HL-60 (cell line): ENCODE measurements around the gene GABRB1.

Experiments used
- DNase-seq, 2 experiments: peaks; one replicate each; pipeline ENCODE4 v3.0.0-alpha.2; 2010 to 2020; ENCODE audit warnings: low read depth in 1 of 2, low spot score in 1 of 2
- H3K27ac ChIP-seq: fragments of 250-450 bp; sonication (Bioruptor Pico); replicated peaks from 2 replicates; pipeline ENCODE4 v1.5.1; 2020; ENCODE audit warnings: mild to moderate bottlenecking, moderate library complexity
- H3K27me3 ChIP-seq: fragments of 250-450 bp; sonication (Bioruptor Pico); 2 replicates; pipeline ENCODE4 v1.5.1; 2021; ENCODE audit warnings: mild to moderate bottlenecking, moderate library complexity; ENCODE audit not compliant: insufficient read depth, poor library complexity, severe bottlenecking
- H3K4me3 ChIP-seq: replicated peaks from 2 replicates; pipeline ENCODE4 v1.5.1; 2011; ENCODE audit warnings: mild to moderate bottlenecking, control low read depth, low read length; ENCODE audit not compliant: insufficient read depth
- GABPA ChIP-seq: IDR thresholded peaks from 2 replicates; pipeline ENCODE4 v1.6.1; 2012; ENCODE audit warnings: low read depth
- POLR2AphosphoS5 ChIP-seq: IDR thresholded peaks from 2 replicates; pipeline ENCODE4 v1.6.1; 2012; ENCODE audit warnings: low read depth
- REST ChIP-seq: IDR thresholded peaks from 2 replicates; pipeline ENCODE4 v1.6.1; 2012; ENCODE audit warnings: low read depth; ENCODE audit not compliant: insufficient replicate concordance
- SPI1 ChIP-seq: IDR thresholded peaks from 2 replicates; pipeline ENCODE4 v1.6.1; 2012; ENCODE audit warnings: low read depth, mild to moderate bottlenecking, borderline replicate concordance
- TF ChIP-seq, protein P1 (sequence below): IDR thresholded peaks from one replicate; pipeline ENCODE4 v1.5.1; 2011; ENCODE audit warnings: low read length, control low read depth, inconsistent platforms; ENCODE audit not compliant: insufficient read depth

Gene GABRB1

GRCh38 chr4:47235721-47236120 is 204.4 kb downstream of the GABRB1 start:
- Histone ChIP-seq H3K27me3 (no peaks in the 10 kb centered on the region), H3K4me3 (no peak overlapping the region), H3K27ac (no peak overlapping the region)
- DNase-seq, result no peak
- TF ChIP-seq SPI1 (no peak), POLR2AphosphoS5 (no peak), GABPA (no peak), REST (no peak)
- TF ChIP-seq, protein P1, sequence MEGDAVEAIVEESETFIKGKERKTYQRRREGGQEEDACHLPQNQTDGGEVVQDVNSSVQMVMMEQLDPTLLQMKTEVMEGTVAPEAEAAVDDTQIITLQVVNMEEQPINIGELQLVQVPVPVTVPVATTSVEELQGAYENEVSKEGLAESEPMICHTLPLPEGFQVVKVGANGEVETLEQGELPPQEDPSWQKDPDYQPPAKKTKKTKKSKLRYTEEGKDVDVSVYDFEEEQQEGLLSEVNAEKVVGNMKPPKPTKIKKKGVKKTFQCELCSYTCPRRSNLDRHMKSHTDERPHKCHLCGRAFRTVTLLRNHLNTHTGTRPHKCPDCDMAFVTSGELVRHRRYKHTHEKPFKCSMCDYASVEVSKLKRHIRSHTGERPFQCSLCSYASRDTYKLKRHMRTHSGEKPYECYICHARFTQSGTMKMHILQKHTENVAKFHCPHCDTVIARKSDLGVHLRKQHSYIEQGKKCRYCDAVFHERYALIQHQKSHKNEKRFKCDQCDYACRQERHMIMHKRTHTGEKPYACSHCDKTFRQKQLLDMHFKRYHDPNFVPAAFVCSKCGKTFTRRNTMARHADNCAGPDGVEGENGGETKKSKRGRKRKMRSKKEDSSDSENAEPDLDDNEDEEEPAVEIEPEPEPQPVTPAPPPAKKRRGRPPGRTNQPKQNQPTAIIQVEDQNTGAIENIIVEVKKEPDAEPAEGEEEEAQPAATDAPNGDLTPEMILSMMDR, result no peak

- DNase-seq, result no peak
- Histone ChIP-seq H3K27me3 (no peaks in the 10 kb centered on the region), H3K4me3 (no peak overlapping the region), H3K27ac (no peak overlapping the region)
- TF ChIP-seq, protein P1, result no peak
- TF ChIP-seq SPI1 (no peak), POLR2AphosphoS5 (no peak), GABPA (no peak), REST (no peak)
These were observed 207.3 kb downstream of the GABRB1 start for GRCh38 chr4:47238667-47239066.

DNA sequence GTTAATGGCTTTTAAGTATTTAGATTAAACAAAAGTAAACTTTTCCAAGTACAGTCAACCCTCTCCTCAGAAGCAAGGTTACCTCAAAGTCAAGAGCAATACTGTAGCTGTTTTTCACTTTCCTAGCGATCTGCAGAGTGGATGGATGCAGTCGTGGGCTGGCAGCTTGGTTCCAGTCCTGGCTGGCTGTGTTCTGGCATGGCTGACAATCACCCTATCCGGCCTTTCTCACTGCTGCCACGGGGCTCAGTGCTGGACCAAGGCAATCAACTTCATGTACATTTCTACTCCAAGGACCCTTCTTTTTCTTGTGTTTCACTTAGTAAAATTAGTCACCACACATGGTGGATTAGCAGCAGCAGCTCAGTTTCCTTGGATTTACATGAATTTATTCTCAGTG is 208.3 kb downstream of the GABRB1 start:
- no peak for TF ChIP-seq POLR2AphosphoS5
- TF ChIP-seq, protein P1, result no peak
- TF ChIP-seq GABPA, result no peak
- TF ChIP-seq SPI1, result no peak
- no peak for TF ChIP-seq REST
- Histone ChIP-seq H3K27ac (no peak overlapping the region), H3K4me3 (no peak overlapping the region), H3K27me3 (no peaks in the 10 kb centered on the region)
- no peak for DNase-seq
